Osteocyte (in vitro differentiated cells): ENCODE results near the gene ACP4. TPM values are rescaled to one million over a fixed set of nuclear protein-coding genes. Genes with fewer than 3 reads are reported as not detected.

Experiments used
- DNase-seq: peaks from one replicate; pipeline ENCODE4 v3.0.0; 2021; ENCODE audit warnings: mixed read lengths; ENCODE audit not compliant: unreplicated experiment; ENCODE audit errors: extremely low spot score
- H3K27ac Mint-ChIP-seq: one replicate; pipeline ENCODE4 v1.8.0; 2021; ENCODE audit warnings: mild to moderate bottlenecking, mixed read lengths; ENCODE audit not compliant: unreplicated experiment
- H3K27me3 Mint-ChIP-seq: one replicate; pipeline ENCODE4 v1.8.0; 2021; ENCODE audit warnings: mixed read lengths; ENCODE audit not compliant: unreplicated experiment
- H3K36me3 Mint-ChIP-seq: one replicate; pipeline ENCODE4 v1.8.0; 2021; ENCODE audit warnings: mixed read lengths; ENCODE audit not compliant: unreplicated experiment
- H3K4me1 Mint-ChIP-seq: one replicate; pipeline ENCODE4 v1.8.0; 2021; ENCODE audit warnings: mixed read lengths; ENCODE audit not compliant: unreplicated experiment
- H3K4me3 Mint-ChIP-seq: one replicate; pipeline ENCODE4 v1.8.0; 2021; ENCODE audit warnings: mild to moderate bottlenecking, moderate library complexity, mixed read lengths; ENCODE audit not compliant: unreplicated experiment
- H3K9me3 Mint-ChIP-seq: one replicate; pipeline ENCODE4 v1.8.0; 2021; ENCODE audit warnings: mixed read lengths; ENCODE audit not compliant: unreplicated experiment
- CTCF ChIP-seq: fragments of 200-600 bp; sonication (generic); IDR thresholded peaks from 2 replicates; pipeline ENCODE4 v1.5.0; 2021; ENCODE audit warnings: antibody characterized with exemption, mild to moderate bottlenecking, moderate library complexity
- total RNA-seq: library from RNA; stranded (reverse); gene quantifications from 2 replicates; pipeline ENCODE4 v1.2.1, GENCODE V29; 2021

ACP4 gene
- total RNA-seq, 1 donor from 2014 or later = not detected

GRCh38 chr19:50794876-50795663 is 4.9 kb downstream of the ACP4 start:
- Mint-ChIP-seq H3K27me3 (no peaks in the 10 kb centered on the region), H3K36me3 (peaks cover 6% of the 10 kb centered on the region), H3K9me3 (no peaks in the 10 kb centered on the region), H3K4me3 (no peak overlapping the region), H3K4me1 (no peaks in the 10 kb centered on the region), H3K27ac (no peak overlapping the region)
- DNase-seq = no peak
- no peak for TF ChIP-seq CTCF

GRCh38 chr19:50795664-50796073 is 5.5 kb downstream of the ACP4 start:
- Mint-ChIP-seq H3K27ac (no peak overlapping the region), H3K36me3 (peaks cover 7% of the 10 kb centered on the region), H3K4me1 (no peaks in the 10 kb centered on the region), H3K27me3 (no peaks in the 10 kb centered on the region), H3K9me3 (no peaks in the 10 kb centered on the region), H3K4me3 (no peak overlapping the region)
- DNase-seq = no peak
- no peak for TF ChIP-seq CTCF

GRCh38 chr19:50796128-50796633 is 6.0 kb downstream of the ACP4 start:
- no peak for DNase-seq
- H3K4me3 Mint-ChIP-seq = no peak overlapping the region
- H3K27me3 Mint-ChIP-seq = no peaks in the 10 kb centered on the region
- H3K4me1 Mint-ChIP-seq = peaks cover 4% of the 10 kb centered on the region
- H3K36me3 Mint-ChIP-seq = peaks cover 12% of the 10 kb centered on the region
- TF ChIP-seq CTCF = no peak
- H3K27ac Mint-ChIP-seq = no peak overlapping the region
- H3K9me3 Mint-ChIP-seq = no peaks in the 10 kb centered on the region

- H3K27ac Mint-ChIP-seq = no peak overlapping the region
- no peaks in the 10 kb centered on the region for H3K9me3 Mint-ChIP-seq
- no peak for DNase-seq
- TF ChIP-seq CTCF = no peak
- H3K27me3 Mint-ChIP-seq = no peaks in the 10 kb centered on the region
- peaks cover 5% of the 10 kb centered on the region for H3K4me1 Mint-ChIP-seq
- peaks cover 13% of the 10 kb centered on the region for H3K36me3 Mint-ChIP-seq
- no peak overlapping the region for H3K4me3 Mint-ChIP-seq
These were observed 6.6 kb downstream of the ACP4 start for GRCh38 chr19:50796634-50797428.

- peaks cover 8% of the 10 kb centered on the region for H3K4me1 Mint-ChIP-seq
These were observed 7.2 kb downstream of the ACP4 start for GRCh38 chr19:50797429-50797780.

More at GRCh38 chr19:50797429-50797780, 7.2 kb downstream of the ACP4 start:
- no peak for TF ChIP-seq CTCF
- H3K4me3 Mint-ChIP-seq = no peak overlapping the region
- H3K27ac Mint-ChIP-seq = no peak overlapping the region
- no peak for DNase-seq
- H3K36me3 Mint-ChIP-seq = peaks cover 13% of the 10 kb centered on the region
- no peaks in the 10 kb centered on the region for H3K27me3 Mint-ChIP-seq
- no peaks in the 10 kb centered on the region for H3K9me3 Mint-ChIP-seq
